GM12873 (cell line): ENCODE results near the gene NARS2.

Source experiments
- CTCF ChIP-seq: IDR thresholded peaks from 2 replicates; pipeline ENCODE4 v1.5.1; 2012; ENCODE audit warnings: low read depth, mild to moderate bottlenecking, moderate library complexity, low read length, control low read depth; ENCODE audit not compliant: insufficient read depth; ENCODE audit errors: missing control alignments

NARS2 gene

GRCh38 chr11:78535027-78535426 is 39.6 kb downstream of the NARS2 start:
- no peak for TF ChIP-seq CTCF

- TF ChIP-seq CTCF, result no peak
These were observed 41.3 kb downstream of the NARS2 start for GRCh38 chr11:78533399-78533798.

GRCh38 chr11:78532991-78533390 is 41.7 kb downstream of the NARS2 start:
- TF ChIP-seq CTCF, result no peak

GRCh38 chr11:78526497-78527146 is 48.0 kb downstream of the NARS2 start:
- no peak for TF ChIP-seq CTCF

- no peak for TF ChIP-seq CTCF
These were observed 48.9 kb downstream of the NARS2 start for GRCh38 chr11:78525720-78526119.

GRCh38 chr11:78520230-78520629 is 54.4 kb downstream of the NARS2 start:
- no peak for TF ChIP-seq CTCF

GRCh38 chr11:78516281-78516680 is 58.4 kb downstream of the NARS2 start:
- TF ChIP-seq CTCF, result no peak
